Aorta (tissue), 5 donors: ENCODE data around the gene CNTN5. TPM values are rescaled to one million over a fixed set of nuclear protein-coding genes. Genes with fewer than 3 reads are reported as not detected.

Experiments used
- ATAC-seq: fragments of 200-7000 bp; cut with Tn5 transposase; one replicate; pipeline ENCODE4 v1.9.1; 2022; ENCODE audit warnings: moderate library complexity; ENCODE audit not compliant: low FRiP score
- DNase-seq, 2 donors: peaks; one replicate each; pipeline ENCODE4 v3.0.0-alpha.2; 2020
- H3K27ac ChIP-seq, 2 donors: one replicate each; pipeline ENCODE4 v1.5.1; 2013; ENCODE audit warnings: low read length in 2 of 2, mild to moderate bottlenecking in 2 of 2, moderate library complexity in 2 of 2, control low read depth in 1 of 2, inconsistent platforms in 1 of 2, low read depth in 1 of 2
- H3K27me3 ChIP-seq, 2 donors: one replicate each; pipeline ENCODE4 v1.6.1; 2013; ENCODE audit warnings: control low read depth in 1 of 2, low read length in 1 of 2, mild to moderate bottlenecking in 1 of 2, moderate library complexity in 1 of 2; ENCODE audit not compliant: insufficient read depth in 2 of 2, control insufficient read depth in 1 of 2
- H3K36me3 ChIP-seq, 2 donors: one replicate each; pipeline ENCODE4 v1.6.1; 2013; ENCODE audit warnings: control low read depth in 1 of 2, low read length in 1 of 2, mild to moderate bottlenecking in 1 of 2; ENCODE audit not compliant: insufficient read depth in 2 of 2, control insufficient read depth in 1 of 2
- H3K4me1 ChIP-seq, 2 donors: one replicate each; pipeline ENCODE4 v1.6.1; 2013; ENCODE audit warnings: low read length in 2 of 2, control low read depth in 1 of 2, mild to moderate bottlenecking in 1 of 2, moderate library complexity in 1 of 2; ENCODE audit not compliant: insufficient read depth in 2 of 2, control insufficient read depth in 1 of 2
- H3K4me3 ChIP-seq, 2 donors: one replicate each; pipeline ENCODE4 v1.5.1; 2013; ENCODE audit warnings: low read length in 2 of 2, control low read depth in 1 of 2, mild to moderate bottlenecking in 1 of 2
- H3K9me3 ChIP-seq: one replicate; pipeline ENCODE4 v1.6.1; 2013; ENCODE audit warnings: mild to moderate bottlenecking, low read length; ENCODE audit not compliant: control insufficient read depth
- WGBS, 2 donors: extraction: QIAGEN DNeasy Blood & Tissue Kit; methylation state at CpG; one replicate each; pipeline ENCODE4 v1.1.7; 2013; 5-methylcytosine and 5-hydroxymethylcytosine counted together
- intact Hi-C, 2 donors: fragments of 100-400 bp; cut with DNase I; formaldehyde crosslinking; loops; one replicate each; pipeline versions ENCODE4 v1.14.2 to v1.15.0; 2022
- polyA plus RNA-seq, 2 donors: library from polyadenylated mRNA; stranded (reverse); fragments of 200-250 nt; gene quantifications; one replicate each; pipeline ENCODE4 v1.2.3, GENCODE V29; 2013
- total RNA-seq, 2 donors: library from RNA; stranded (reverse); fragmentation: NEBNext Ultra II Directional; extraction: Animal tissue kit (Norgen Biotek cat#: 25700); gene quantifications; one replicate each; pipeline ENCODE4 v1.2.1, GENCODE V29; 2021
- donor health status: healthy with polysubstance abuse.
- donor health status: Bipolar disorder and iron deficiency.
- donor health status: DM: no; HTN: no; CAD: no.
- donor health status: DM: no; HTN: no; CAD: no.
- donor health status: DM: yes; HTN: yes; CAD: no.

Gene CNTN5
- total and polyA plus RNA-seq, 4 donors: 0.13 to 2.9 (median 0.96) TPM; not detected in 1

DNA sequence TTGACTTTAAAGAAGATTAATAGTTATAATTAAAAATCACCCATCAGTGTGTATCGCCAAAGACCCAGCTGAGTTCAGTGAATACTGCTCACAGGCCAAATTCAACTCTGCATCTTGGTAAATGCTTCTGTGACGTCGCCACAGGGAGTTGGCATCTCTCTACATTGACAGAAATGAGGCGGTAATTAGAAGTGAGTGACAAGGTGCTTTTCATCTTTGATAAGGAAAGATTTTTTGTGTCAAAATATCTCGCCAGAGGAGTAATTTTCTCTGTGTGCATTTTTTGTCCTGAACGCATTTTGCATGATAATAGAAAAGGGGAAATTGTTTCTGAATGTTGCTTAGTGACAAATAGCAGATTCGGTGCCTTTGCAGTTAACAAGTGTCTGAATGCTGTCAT is 345.8 kb downstream of the CNTN5 start:
- Histone ChIP-seq H3K4me3 (no peak overlapping the region), H3K9me3 (no peaks in the 10 kb centered on the region), H3K27ac (no peak overlapping the region), H3K27me3 (no peaks in the 10 kb centered on the region), H3K4me1 (no peaks in the 10 kb centered on the region), H3K36me3 (no peaks in the 10 kb centered on the region)
- no peak for ATAC-seq
- 92 to 96% methylated on average over 7 of the region's 7 CpGs for WGBS, 2 donors
- no peak for DNase-seq
- intact Hi-C loops: no loop called here

DNA sequence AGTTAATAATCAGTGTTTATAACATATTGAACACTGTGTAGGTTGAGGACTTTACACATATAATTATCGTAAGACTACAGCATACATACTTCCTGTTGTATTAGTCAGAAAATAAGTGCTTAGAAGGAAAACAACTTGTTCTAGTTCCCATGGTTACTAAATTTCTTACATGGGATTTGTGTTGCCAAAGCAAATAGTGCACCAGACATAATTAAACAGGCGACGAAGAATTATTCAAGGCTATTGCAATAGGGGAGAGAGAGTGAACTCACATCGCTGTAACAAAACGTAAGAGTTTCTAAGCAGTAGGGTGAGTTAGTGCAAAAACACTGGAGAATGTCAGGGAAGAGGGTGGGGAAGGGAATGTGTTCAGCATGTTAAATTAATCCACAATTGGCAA is 347.8 kb downstream of the CNTN5 start:
- H3K9me3 ChIP-seq: no peaks in the 10 kb centered on the region
- no peak overlapping the region for H3K27ac ChIP-seq
- DNase-seq (no peak), ATAC-seq (no peak)
- 8 to 12% methylated on average over 5 of the region's 5 CpGs for WGBS, 2 donors
- no peaks in the 10 kb centered on the region for H3K4me1 ChIP-seq
- H3K27me3 ChIP-seq: no peaks in the 10 kb centered on the region
- intact Hi-C loops: no loop called here
- H3K4me3 ChIP-seq: no peak overlapping the region
- no peaks in the 10 kb centered on the region for H3K36me3 ChIP-seq

- intact Hi-C loops: no loop called here
Measured at GRCh38 chr11:99370549-99371216, 349.9 kb downstream of the CNTN5 start.

GRCh38 chr11:99371257-99371656 is 350.5 kb downstream of the CNTN5 start:
- 38 to 49% methylated on average over 1 of the region's 1 CpG for WGBS, 2 donors
- H3K27me3 ChIP-seq: no peaks in the 10 kb centered on the region
- ATAC-seq: no peak

More at GRCh38 chr11:99370549-99371216, 349.9 kb downstream of the CNTN5 start:
- WGBS, 2 donors: 1 to 6% methylated on average over 4 of the region's 4 CpGs
- peak; percentile 50 to 79 for DNase-seq
- Histone ChIP-seq H3K27ac (no peak overlapping the region), H3K27me3 (no peaks in the 10 kb centered on the region), H3K4me1 (no peaks in the 10 kb centered on the region), H3K4me3 (no peak overlapping the region), H3K36me3 (no peaks in the 10 kb centered on the region), H3K9me3 (no peaks in the 10 kb centered on the region)
- peak; percentile 57 for ATAC-seq

DNA sequence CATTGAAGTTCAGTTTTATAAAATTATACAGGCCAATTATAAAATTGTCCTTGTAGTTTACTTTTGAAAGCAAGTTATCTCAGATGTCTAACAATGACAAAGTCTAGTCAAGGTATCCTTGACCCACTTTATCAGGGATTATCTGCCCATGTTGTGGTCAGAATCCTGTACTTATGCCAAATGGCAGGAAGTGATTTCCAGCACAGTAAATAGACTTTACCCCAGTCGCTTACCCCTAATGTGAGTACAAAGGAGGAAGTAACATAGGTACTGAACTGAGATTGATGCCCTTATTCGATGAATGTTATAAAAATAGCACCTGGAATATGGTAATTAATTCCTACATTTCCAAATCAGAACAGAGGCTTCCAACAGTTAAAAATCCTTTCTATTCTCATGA is 355.7 kb downstream of the CNTN5 start:
- no peak overlapping the region for H3K4me3 ChIP-seq

More at GRCh38 chr11:99371257-99371656, 350.5 kb downstream of the CNTN5 start:
- H3K9me3 ChIP-seq: no peaks in the 10 kb centered on the region
- no peak overlapping the region for H3K4me3 ChIP-seq
- no peaks in the 10 kb centered on the region for H3K4me1 ChIP-seq
- no peak for DNase-seq
- no peak overlapping the region for H3K27ac ChIP-seq
- intact Hi-C loops: no loop called here
- H3K36me3 ChIP-seq: no peaks in the 10 kb centered on the region

GRCh38 chr11:99383648-99384245 is 363.0 kb downstream of the CNTN5 start:
- H3K9me3 ChIP-seq: no peaks in the 10 kb centered on the region
- WGBS, 2 donors: 86 to 90% methylated on average over 4 of the region's 4 CpGs
- no peak overlapping the region for H3K4me3 ChIP-seq
- ATAC-seq (no peak), DNase-seq (no peak)
- no peaks in the 10 kb centered on the region for H3K27me3 ChIP-seq
- no peaks in the 10 kb centered on the region for H3K4me1 ChIP-seq
- intact Hi-C loops: no loop called here
- H3K36me3 ChIP-seq: no peaks in the 10 kb centered on the region
- no peak overlapping the region for H3K27ac ChIP-seq

More for the DNA sequence above, 355.7 kb downstream of the CNTN5 start:
- no peaks in the 10 kb centered on the region for H3K36me3 ChIP-seq
- ATAC-seq (no peak), DNase-seq (no peak)
- 88 to 91% methylated on average over 2 of the region's 2 CpGs for WGBS, 2 donors
- H3K4me1 ChIP-seq: no peaks in the 10 kb centered on the region
- H3K9me3 ChIP-seq: no peaks in the 10 kb centered on the region
- H3K27ac ChIP-seq: no peak overlapping the region
- H3K27me3 ChIP-seq: no peaks in the 10 kb centered on the region
- intact Hi-C loops: no loop called here

GRCh38 chr11:99391245-99391644 is 370.5 kb downstream of the CNTN5 start:
- DNase-seq (no peak), ATAC-seq (no peak)
- intact Hi-C loops: no loop called here
- WGBS, 2 donors: 84 to 86% methylated on average over 4 of the region's 4 CpGs
- H3K36me3 ChIP-seq: no peaks in the 10 kb centered on the region
- H3K4me3 ChIP-seq: no peak overlapping the region
- no peaks in the 10 kb centered on the region for H3K9me3 ChIP-seq
- no peaks in the 10 kb centered on the region for H3K4me1 ChIP-seq
- H3K27me3 ChIP-seq: no peaks in the 10 kb centered on the region
- no peak overlapping the region for H3K27ac ChIP-seq

- no peak for DNase-seq
- peaks cover 0 to 2% of the 10 kb centered on the region in 2 donors for H3K4me1 ChIP-seq
- H3K36me3 ChIP-seq: no peaks in the 10 kb centered on the region
- peaks cover 2% of the 10 kb centered on the region for H3K9me3 ChIP-seq
- no peak overlapping the region for H3K4me3 ChIP-seq
- 58 to 73% methylated on average over 2 of the region's 2 CpGs for WGBS, 2 donors
- H3K27ac ChIP-seq: no peak overlapping the region
- intact Hi-C loops: no loop called here
- ATAC-seq: peak; percentile 41
- H3K27me3 ChIP-seq: no peaks in the 10 kb centered on the region
Measured at GRCh38 chr11:99406345-99406744, 385.6 kb downstream of the CNTN5 start.

DNA sequence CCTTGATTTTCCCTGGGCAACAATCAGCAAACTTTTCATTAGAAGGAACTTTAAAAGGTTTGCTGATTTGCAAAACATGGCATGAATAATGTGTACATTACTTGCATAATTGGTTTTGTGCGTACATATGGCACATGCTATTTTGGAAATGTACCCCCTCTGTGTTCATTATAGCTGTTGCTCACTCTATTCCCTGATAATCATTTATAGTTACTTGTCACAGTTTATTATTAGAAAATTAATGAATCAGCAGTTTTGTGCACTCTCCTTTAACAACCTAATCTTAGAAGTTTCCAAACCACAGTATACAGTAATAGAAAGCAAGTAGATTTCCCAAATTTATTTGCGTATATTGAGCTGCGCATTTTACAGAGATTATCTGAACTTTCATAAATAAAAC is 389.9 kb downstream of the CNTN5 start:
- WGBS, 2 donors: 84 to 89% methylated on average over 3 of the region's 3 CpGs
- H3K9me3 ChIP-seq: peaks cover 2% of the 10 kb centered on the region
- DNase-seq: no peak
- H3K27ac ChIP-seq: no peak overlapping the region
- H3K4me1 ChIP-seq: peaks cover 0 to 2% of the 10 kb centered on the region in 2 donors
- no peak overlapping the region for H3K4me3 ChIP-seq
- no peaks in the 10 kb centered on the region for H3K27me3 ChIP-seq
- ATAC-seq: no peak
- intact Hi-C loops: no loop called here
- H3K36me3 ChIP-seq: no peaks in the 10 kb centered on the region
